RWPE2 (cell line): ENCODE measurements around the gene MANF.
A peak's percentile ranks its signal among the peaks of the same experiment; 100 is the strongest.

Source experiments
- ATAC-seq: fragments of 200-7000 bp; cut with Tn5 transposase; 3 replicates; pipeline ENCODE4 v1.9.1; 2021; ENCODE audit warnings: low read depth
- DNase-seq: peaks from one replicate; pipeline ENCODE4 v3.0.0-alpha.2; 2020; ENCODE audit warnings: low spot score
- H3K27ac ChIP-seq: fragments of 450-650 bp; 2 replicates; pipeline ENCODE4 v1.5.1; 2017; ENCODE audit warnings: mild to moderate bottlenecking; ENCODE audit not compliant: poor library complexity, severe bottlenecking
- H3K27me3 ChIP-seq: fragments of 250-450 bp; sonication (Bioruptor Pico); 2 replicates; pipeline ENCODE4 v1.5.1; 2021; ENCODE audit warnings: mild to moderate bottlenecking, moderate library complexity; ENCODE audit not compliant: insufficient read depth, poor library complexity, severe bottlenecking
- H3K36me3 ChIP-seq: fragments of 250-450 bp; sonication (Bioruptor Pico); 2 replicates; pipeline ENCODE4 v1.5.1; 2020; ENCODE audit warnings: low read depth, mild to moderate bottlenecking, moderate library complexity
- H3K4me1 ChIP-seq: fragments of 250-450 bp; sonication (Bioruptor Pico); 2 replicates; pipeline ENCODE4 v1.5.1; 2021; ENCODE audit warnings: mild to moderate bottlenecking, moderate library complexity; ENCODE audit not compliant: insufficient read depth, poor library complexity, severe bottlenecking
- H3K4me3 ChIP-seq: fragments of 250-450 bp; sonication (Bioruptor Pico); 2 replicates; pipeline ENCODE4 v1.5.1; 2021; ENCODE audit warnings: mild to moderate bottlenecking, moderate library complexity; ENCODE audit not compliant: severe bottlenecking
- H3K9me3 ChIP-seq: fragments of 250-450 bp; sonication (Bioruptor Pico); 2 replicates; pipeline ENCODE4 v1.5.1; 2021; ENCODE audit warnings: mild to moderate bottlenecking, moderate library complexity; ENCODE audit not compliant: severe bottlenecking
- CTCF ChIP-seq: fragments of 450-650 bp; IDR thresholded peaks from one replicate; pipeline ENCODE4 v1.5.1; 2017; ENCODE audit warnings: mild to moderate bottlenecking, moderate library complexity; ENCODE audit not compliant: poor library complexity, severe bottlenecking

MANF gene

GRCh38 chr3:51390246-51391074 is 5.4 kb downstream of the MANF start:
- H3K36me3 ChIP-seq: peaks cover 82% of the 10 kb centered on the region
- peaks cover 4% of the 10 kb centered on the region for H3K4me1 ChIP-seq
- TF ChIP-seq CTCF: no peak
- DNase-seq (no peak), ATAC-seq (peak; percentile 1; the same call in 1 of the 3 replicates)
- peak overlapping the region; percentile 63 for H3K27ac ChIP-seq
- H3K4me3 ChIP-seq: peak overlapping the region; percentile 71
- no peaks in the 10 kb centered on the region for H3K27me3 ChIP-seq
- H3K9me3 ChIP-seq: no peaks in the 10 kb centered on the region

DNA sequence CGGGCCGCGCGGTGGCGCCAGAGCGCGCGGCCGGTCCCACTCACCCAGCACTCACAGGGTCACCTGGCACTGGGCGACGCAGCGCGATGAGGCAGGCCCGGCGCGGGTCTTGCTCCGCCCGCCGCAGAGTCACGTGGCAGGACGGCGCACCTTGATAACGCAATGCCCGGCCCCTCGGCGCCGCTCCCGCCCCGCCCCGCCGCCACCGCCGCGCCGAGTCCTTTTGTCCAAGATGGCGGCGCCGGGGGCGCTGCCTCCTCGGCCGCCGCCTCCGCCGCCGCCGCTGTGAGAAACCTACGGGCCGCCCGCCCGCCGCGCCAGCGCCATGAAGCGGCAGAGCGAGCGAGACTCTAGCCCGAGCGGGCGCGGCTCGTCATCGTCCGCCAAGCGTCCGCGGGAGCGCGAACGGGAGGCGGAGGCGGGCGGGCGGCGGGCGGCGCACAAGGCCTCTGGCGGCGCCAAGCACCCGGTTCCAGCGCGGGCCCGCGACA is 6.0 kb downstream of the MANF start, which contains the start of gene RBM15B:
TSS of gene RBM15B (plus strand) at position 211 of the 491 bp plus-strand sequence. CDS start at position 326, 115 bp downstream.
- peak; percentile 89 for TF ChIP-seq CTCF
- Histone ChIP-seq H3K36me3 (peaks cover 82% of the 10 kb centered on the region), H3K4me3 (peak within 1 kb of the TSS; percentile 71), H3K4me1 (peaks cover 4% of the 10 kb centered on the region), H3K9me3 (no peaks in the 10 kb centered on the region), H3K27me3 (no peaks in the 10 kb centered on the region), H3K27ac (peak within 1 kb of the TSS; percentile 63)
- ATAC-seq (peak; percentile 83), DNase-seq (peak; percentile 97)

DNA sequence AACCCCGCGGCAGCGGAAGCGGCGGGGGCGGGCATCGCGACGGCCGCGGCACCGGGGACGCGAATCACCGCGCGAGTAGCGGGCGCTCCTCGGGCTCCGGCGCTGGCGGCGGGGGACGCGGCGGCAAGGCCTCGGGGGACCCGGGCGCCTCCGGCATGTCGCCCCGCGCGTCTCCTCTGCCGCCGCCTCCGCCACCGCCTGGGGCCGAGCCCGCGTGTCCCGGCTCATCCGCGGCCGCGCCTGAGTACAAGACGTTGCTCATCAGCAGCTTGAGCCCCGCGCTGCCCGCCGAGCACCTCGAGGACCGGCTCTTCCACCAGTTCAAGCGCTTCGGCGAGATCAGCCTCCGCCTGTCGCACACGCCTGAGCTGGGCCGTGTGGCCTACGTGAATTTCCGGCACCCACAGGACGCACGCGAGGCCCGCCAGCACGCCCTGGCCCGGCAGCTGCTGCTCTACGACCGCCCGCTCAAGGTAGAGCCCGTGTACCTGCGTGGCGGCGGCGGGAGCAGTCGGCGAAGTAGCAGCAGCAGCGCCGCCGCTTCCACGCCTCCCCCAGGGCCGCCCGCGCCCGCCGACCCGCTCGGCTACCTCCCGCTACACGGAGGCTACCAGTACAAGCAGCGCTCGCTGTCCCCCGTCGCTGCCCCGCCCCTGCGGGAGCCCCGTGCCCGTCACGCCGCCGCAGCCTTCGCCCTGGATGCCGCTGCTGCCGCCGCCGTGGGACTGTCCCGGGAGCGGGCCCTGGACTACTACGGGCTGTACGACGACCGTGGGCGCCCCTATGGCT is 6.7 kb downstream of the MANF start:
- Histone ChIP-seq H3K36me3 (peaks cover 82% of the 10 kb centered on the region), H3K27ac (peak overlapping the region; percentile 63), H3K9me3 (no peaks in the 10 kb centered on the region), H3K4me3 (peak overlapping the region; percentile 71), H3K27me3 (no peaks in the 10 kb centered on the region), H3K4me1 (peaks cover 4% of the 10 kb centered on the region)
- DNase-seq (no peak), ATAC-seq (0 out of 3 replicates have a peak, but pooled peaks have one; percentile 0)
- no peak for TF ChIP-seq CTCF

DNA sequence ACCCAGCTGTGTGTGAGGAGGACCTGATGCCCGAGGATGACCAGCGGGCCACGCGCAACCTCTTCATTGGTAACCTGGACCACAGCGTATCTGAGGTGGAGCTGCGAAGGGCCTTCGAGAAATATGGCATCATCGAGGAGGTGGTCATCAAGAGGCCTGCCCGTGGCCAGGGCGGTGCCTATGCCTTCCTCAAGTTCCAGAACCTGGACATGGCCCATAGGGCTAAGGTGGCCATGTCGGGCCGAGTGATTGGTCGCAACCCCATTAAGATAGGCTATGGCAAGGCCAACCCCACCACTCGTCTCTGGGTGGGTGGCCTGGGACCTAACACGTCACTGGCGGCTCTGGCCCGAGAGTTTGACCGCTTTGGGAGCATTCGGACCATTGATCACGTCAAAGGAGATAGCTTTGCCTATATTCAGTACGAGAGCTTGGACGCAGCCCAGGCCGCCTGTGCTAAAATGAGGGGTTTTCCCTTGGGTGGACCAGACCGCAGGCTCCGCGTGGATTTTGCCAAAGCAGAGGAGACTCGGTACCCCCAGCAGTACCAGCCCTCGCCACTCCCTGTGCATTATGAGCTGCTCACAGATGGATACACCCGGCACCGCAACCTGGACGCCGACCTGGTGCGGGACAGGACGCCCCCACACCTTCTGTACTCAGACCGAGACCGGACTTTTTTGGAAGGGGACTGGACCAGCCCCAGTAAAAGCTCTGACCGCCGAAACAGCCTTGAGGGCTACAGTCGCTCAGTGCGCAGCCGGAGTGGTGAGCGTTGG is 7.5 kb downstream of the MANF start:
- Histone ChIP-seq H3K4me1 (peaks cover 4% of the 10 kb centered on the region), H3K9me3 (no peaks in the 10 kb centered on the region), H3K27me3 (no peaks in the 10 kb centered on the region), H3K27ac (peak overlapping the region; percentile 63), H3K4me3 (peak overlapping the region; percentile 71), H3K36me3 (peaks cover 81% of the 10 kb centered on the region)
- ATAC-seq (no peak), DNase-seq (no peak)
- no peak for TF ChIP-seq CTCF
